Lower leg skin (tissue), 3 donors: Measurements from ENCODE around the gene GIMAP5.

Source experiments
- POLR2A ChIP-seq, 2 donors: fragments of 450-650 bp; IDR thresholded peaks; one replicate each; pipeline ENCODE4 v1.6.1; 2016 to 2017; ENCODE audit warnings: antibody characterized with exemption in 2 of 2, mild to moderate bottlenecking in 1 of 2, moderate library complexity in 1 of 2
- TF ChIP-seq, protein P1 (sequence below), 3 donors: fragments of 450-650 bp; IDR thresholded peaks; one replicate each; pipeline ENCODE4 v1.5.1; 2016; ENCODE audit warnings: antibody characterized with exemption in 3 of 3, mild to moderate bottlenecking in 3 of 3, moderate library complexity in 2 of 3

DNA sequence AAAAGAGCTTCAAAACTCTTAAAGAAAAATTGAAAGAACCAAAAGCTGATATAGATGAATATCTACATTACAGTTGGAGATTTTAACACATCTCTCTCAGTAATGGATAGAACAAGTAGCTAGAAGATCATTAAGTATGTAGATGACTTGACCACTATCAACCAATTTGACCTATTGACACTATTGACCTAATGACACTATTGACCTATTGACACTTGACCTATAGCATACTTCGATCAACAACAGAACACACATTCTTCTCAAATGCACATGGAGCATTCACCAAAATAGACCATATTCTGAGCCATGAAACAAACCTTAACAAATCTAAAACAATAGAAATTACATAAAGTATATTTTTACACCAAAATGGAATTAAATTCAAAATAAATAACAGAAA is 22.3 kb downstream of the GIMAP5 start:
- TF ChIP-seq, protein P1, sequence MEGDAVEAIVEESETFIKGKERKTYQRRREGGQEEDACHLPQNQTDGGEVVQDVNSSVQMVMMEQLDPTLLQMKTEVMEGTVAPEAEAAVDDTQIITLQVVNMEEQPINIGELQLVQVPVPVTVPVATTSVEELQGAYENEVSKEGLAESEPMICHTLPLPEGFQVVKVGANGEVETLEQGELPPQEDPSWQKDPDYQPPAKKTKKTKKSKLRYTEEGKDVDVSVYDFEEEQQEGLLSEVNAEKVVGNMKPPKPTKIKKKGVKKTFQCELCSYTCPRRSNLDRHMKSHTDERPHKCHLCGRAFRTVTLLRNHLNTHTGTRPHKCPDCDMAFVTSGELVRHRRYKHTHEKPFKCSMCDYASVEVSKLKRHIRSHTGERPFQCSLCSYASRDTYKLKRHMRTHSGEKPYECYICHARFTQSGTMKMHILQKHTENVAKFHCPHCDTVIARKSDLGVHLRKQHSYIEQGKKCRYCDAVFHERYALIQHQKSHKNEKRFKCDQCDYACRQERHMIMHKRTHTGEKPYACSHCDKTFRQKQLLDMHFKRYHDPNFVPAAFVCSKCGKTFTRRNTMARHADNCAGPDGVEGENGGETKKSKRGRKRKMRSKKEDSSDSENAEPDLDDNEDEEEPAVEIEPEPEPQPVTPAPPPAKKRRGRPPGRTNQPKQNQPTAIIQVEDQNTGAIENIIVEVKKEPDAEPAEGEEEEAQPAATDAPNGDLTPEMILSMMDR (IDR thresholded peaks at IDR 0.05): no peak
- TF ChIP-seq POLR2A (IDR thresholded peaks at IDR 0.05): no peak
